Activated CD8-positive, alpha-beta memory T cell treated with anti-CD3 and anti-CD28 coated beads for 36 hours (primary cell): ENCODE measurements around the gene AMZ1. TPM values are rescaled to one million over a fixed set of nuclear protein-coding genes. Genes with fewer than 3 reads are reported as not detected.
"Not testable (repeated sequence)": the region's sequence is repeated elsewhere in the genome, so short reads cannot be mapped to it uniquely, and the experiment has no call there.

Experiments used
- CTCF ChIA-PET: fragments of 350-600 bp; sonication (Branson Sonifier 250); formaldehyde crosslinking; loops from one replicate; lab custom pipeline; 2021; ENCODE audit warnings: antibody characterized with exemption; lab: Charles Lee
- POLR2A ChIA-PET: fragments of 350-600 bp; sonication (Branson Sonifier 250); formaldehyde crosslinking; loops from one replicate; lab custom pipeline; 2021; ENCODE audit warnings: antibody characterized with exemption; lab: Charles Lee
- total RNA-seq, 2 experiments: library from RNA; stranded (reverse); gene quantifications; one replicate each; pipeline ENCODE4 v1.2.3, GENCODE V29; 2021

Gene AMZ1
- total RNA-seq, 2 experiments from 2014 or later: not detected

DNA sequence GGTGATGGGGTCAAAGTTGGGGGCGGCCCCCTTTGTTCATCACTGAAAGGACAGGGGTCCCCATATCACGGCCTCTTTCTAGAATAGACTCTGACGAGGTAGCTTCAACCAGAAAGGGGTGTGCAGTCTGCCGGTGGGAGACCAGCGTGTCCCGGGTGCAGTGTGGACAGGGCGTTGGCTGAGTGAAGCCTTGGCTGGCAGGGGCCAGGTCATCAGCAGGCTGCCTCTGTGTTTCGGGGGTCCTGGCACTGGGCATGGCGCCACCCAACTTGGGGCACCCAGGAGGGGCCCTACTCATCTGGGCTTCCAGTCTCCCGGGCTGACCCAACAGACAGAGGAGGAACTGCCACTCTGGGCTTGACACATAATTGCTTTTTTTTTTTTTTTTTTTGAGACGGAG lies 3.5 kb upstream of the AMZ1 start:
- ChIA-PET POLR2A (no interaction called here), CTCF (interaction anchor here (0.7 to 1.9 kb wide), 4 partner anchors 14 to 233 kb away, joined by 3 to 7 read pairs (median 4); no protein-coding TSS in a partner anchor)

DNA sequence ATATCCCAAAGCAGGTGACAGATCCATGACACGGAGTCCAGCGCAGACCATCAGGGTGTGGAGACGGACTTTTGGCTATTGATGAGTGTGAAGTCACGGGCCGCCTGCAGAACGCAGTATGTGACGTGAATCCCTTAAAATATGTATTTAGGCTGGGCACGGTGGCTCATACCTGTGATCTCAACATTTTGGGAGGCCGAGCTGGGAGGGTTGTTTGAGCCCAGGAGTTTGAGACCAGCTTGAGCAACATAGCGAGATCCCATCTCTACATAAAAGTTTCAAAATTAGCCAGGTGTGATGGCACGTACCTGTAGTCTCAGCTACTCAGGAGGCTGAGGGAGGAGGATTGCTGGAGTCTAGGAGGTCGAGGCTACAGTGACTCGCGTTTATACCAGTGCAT lies 1.9 kb upstream of the AMZ1 start:
- ChIA-PET POLR2A (interaction anchor here (0.7 kb wide), 1 partner anchor 1177 kb away, joined by 7 read pairs; no protein-coding TSS in a partner anchor), CTCF (interaction anchor here (1.5 to 1.9 kb wide), 3 partner anchors 24 to 235 kb away, joined by 4 to 7 read pairs (median 4); no protein-coding TSS in a partner anchor)

DNA sequence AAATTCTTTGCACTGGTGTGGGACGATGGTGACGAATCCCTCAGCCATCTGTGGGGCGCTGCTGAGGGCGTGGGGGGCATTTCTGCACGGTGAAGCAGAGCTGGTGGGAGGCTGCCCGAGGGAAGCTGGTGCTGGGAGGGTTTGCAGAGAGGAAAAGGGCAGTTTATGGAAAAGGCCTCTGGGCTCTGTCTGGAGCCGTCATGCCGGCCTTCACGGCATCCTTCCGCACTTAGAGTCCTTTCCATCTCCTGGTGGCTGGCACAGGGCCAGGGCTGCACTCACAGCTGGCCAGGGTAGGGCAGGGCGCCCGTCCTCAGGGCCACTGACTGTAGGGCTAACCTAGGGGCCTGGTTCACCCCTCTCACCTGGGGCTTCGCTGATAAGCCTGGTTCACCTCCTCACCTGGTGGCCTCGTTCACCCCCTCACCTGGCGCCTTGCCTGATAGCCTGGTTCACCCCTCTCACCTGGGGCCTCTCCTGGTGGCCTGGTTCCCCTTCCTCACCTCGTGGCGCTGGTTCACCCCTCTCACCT lies 598 bp upstream of the AMZ1 start:
- CTCF ChIA-PET: interaction anchor here (1.5 kb wide), 1 partner anchor 219 kb away, joined by 4 read pairs; no protein-coding TSS in a partner anchor

DNA sequence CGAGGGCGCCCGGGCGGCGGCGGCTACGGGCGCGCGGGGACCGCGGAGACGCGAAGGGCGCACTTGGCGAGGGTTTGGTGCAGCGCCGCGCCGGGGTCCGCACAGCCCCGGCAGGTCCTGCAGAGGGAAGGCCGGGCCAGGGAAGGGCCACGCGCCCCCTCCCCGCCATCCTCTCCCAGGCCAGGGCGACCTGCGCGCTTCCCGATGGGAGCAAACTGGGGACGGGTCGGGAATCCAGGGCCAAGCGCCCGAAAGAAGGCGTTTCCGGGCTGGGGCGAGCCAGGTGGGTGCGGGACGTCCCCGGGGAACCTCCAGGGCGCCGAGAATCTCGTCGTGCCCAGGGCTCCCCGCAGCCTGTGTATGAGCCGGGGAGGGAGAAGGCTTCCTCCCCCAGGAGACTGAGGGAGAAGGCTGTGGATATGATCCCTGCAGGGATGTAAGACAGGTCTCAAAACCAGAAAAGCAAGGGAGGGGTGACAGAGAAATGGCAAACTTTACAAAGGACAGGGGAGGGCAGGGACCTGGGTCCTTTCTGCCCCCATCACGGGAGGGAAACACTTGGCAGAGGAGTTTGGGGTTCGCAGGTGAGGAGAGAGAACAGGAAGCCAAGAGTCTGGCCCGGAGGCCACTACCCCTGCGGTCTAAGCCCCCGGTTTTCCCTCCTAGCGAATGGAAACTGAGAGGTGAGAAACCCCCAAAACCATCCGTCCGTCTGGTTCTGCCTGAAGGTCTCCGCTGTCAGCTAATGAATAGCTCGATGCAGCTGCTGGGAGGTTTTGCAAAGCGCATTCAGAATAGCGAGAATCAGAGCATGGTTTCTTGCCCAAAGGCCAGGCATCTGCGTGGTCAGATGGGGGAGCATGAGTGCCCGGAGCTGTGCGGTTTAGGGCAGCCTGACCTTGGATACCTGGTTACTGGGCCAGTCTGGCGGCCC lies 674 bp downstream of the AMZ1 start:
- ChIA-PET POLR2A (no interaction called here), CTCF (interaction anchor here (1.0 kb wide), 1 partner anchor 8 kb away, joined by 3 read pairs; no protein-coding TSS in a partner anchor)

More for the DNA sequence above, 598 bp upstream of the AMZ1 start:
- POLR2A ChIA-PET: no interaction called here

DNA sequence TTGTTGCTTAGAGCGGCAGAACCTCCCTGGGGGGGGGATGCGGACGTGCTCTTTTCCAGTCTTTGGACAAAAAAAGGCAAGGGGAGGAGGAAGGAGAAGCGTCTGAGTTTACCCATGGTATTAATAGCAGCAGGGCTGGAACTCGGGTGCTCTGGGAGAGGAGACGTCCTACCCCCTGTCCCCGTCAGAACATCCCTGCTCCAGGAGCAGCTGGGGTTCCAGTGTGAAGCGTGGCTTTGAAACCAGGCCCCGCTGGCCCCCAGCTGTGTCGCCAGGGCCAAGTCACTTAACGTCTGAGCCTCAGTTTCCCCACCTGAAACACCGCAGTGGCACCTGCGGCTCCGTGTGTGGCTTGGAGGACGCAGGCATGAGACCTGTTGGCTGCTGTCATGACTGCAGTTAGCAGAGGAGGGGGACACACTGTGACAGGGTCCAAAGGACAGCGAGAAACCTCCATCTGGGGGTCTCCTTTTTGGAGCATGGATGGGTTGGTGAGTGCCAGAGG lies 1.4 kb downstream of the AMZ1 start:
- CTCF ChIA-PET: interaction anchor here (1.0 to 1.1 kb wide), 2 partner anchors 9 to 20 kb away, joined by 3 to 7 read pairs; no protein-coding TSS in a partner anchor
- POLR2A ChIA-PET: interaction anchor here (0.5 kb wide), 1 partner anchor 341 kb away, joined by 3 read pairs; no protein-coding TSS in a partner anchor

DNA sequence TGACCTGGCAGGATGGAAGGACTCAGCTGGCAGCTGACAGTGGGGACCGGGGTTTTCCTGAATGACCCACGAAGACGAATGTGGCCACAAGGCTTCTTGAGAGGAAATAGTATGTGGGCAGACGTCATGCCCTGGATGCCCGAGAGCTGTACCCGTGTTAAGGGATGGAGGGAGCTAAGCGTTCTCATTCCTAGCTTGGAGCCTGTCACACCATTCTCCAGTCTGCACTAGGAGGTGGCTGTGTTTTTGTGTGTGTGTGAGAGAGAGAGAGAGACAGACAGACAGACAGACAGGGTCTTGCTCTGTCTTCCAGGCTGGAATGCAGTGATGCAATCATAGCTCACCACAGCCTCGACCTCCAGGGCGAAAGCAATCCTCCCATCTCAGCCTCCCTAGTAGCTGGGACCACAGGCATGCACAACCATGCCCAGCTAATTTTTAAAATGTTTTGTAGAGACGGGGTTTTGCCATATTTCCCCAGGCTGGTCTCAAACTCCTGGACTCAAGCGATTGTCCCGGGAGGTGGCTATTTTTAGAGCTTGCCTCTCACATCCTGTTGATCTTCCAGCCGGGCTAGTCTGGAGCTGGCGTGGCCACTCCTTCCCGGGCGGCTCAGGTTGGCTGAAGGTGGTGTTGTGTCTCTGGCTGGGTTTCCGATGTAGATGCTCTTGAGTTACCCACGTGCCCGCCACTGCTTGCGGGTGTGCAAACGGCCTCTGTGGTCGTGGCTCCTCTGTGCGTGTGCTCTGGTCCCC lies 2.1 kb downstream of the AMZ1 start:
- POLR2A ChIA-PET: interaction anchor here (0.5 kb wide), 1 partner anchor 340 kb away, joined by 3 read pairs; no protein-coding TSS in a partner anchor
- CTCF ChIA-PET: interaction anchor here (1.0 to 2.0 kb wide), 3 partner anchors 19 to 30 kb away, joined by 3 to 7 read pairs (median 6); no protein-coding TSS in a partner anchor

DNA sequence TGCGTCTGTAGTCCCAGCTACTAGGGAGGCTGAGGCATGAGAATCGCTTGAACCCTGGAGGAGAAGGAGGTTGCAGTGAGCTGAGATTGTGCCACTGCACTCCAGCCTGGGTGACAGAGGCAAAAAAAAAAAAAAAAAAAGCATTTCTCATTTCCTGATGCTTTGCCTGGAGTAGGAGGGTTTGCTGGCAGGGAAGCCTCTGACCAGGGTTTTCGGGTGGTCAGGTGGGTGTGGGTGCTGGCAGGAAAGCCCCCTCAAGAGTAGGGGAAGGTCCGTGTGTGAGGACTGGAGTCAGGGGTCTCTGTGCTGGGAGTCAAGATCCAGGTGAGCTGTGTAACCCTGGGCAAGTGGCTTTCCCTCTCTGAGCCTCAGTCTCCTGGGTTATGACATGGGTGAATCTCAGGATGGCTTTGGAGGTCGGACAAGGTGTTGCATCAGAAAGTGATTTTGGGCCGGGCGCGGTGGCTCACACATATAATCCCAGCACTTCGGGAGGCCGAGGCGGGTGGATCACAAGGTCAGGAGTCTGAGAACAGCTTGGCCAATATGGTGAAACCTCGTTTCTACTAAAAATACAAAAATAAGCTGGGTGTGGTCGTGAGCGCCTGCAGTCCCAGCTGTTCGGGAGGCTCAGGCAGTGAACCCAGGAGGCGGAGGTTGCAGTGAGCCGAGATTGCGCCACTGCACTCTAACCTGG lies 3.2 kb downstream of the AMZ1 start:
- POLR2A ChIA-PET: no interaction called here
- CTCF ChIA-PET: interaction anchor here (0.7 to 2.0 kb wide), 2 partner anchors 21 to 264 kb away, joined by 4 to 6 read pairs; no protein-coding TSS in a partner anchor

DNA sequence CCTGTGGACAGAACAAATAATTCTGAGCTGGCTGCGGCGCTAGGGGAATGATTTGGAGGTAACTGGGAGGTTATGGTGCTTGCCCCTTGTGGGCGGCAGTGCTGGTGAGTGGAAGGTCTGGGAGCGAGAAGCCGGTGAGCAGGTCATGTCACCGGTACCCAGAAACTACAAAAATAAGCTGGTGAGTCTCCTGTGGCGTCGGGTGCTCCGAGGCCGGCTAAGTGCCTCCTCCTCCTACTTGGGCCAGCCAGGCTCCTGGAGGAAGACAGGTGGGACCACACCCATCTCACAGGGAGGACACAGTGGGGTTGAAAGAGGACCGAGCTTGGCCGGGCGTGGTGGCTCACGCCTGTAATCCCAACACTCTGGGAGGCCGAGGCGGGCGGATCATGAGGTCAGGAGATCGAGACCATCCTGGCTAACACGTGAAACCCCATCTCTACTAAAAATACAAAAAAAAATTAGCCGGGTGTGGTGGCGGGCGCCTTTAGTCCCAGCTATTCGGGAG lies 4.0 kb downstream of the AMZ1 start:
- POLR2A ChIA-PET: not testable (repeated sequence)
- CTCF ChIA-PET: interaction anchor here (1.6 kb wide), 1 partner anchor 18 kb away, joined by 5 read pairs; no protein-coding TSS in a partner anchor

DNA sequence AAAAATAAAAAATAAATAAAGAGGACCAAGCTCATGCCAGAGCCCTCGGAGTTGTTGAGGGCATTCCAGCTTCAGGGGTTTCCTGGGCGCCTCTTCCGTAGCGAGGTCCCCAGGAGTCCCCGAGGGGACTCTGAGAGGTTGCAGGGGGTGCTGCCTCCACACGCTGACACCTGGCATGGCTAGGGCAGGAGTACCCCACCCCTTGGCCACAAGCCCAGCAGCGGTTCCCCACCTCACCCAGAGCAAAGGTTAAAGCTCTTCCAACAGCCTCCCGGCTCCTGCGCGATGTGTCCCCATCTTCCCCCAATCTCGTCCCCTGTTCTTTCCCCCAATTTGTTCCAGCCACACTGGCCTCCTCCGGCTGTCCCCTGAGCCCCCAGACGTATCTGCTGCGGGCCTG lies 4.5 kb downstream of the AMZ1 start:
- ChIA-PET POLR2A (no interaction called here), CTCF (interaction anchor here (1.6 kb wide), 1 partner anchor 17 kb away, joined by 5 read pairs; no protein-coding TSS in a partner anchor)

DNA sequence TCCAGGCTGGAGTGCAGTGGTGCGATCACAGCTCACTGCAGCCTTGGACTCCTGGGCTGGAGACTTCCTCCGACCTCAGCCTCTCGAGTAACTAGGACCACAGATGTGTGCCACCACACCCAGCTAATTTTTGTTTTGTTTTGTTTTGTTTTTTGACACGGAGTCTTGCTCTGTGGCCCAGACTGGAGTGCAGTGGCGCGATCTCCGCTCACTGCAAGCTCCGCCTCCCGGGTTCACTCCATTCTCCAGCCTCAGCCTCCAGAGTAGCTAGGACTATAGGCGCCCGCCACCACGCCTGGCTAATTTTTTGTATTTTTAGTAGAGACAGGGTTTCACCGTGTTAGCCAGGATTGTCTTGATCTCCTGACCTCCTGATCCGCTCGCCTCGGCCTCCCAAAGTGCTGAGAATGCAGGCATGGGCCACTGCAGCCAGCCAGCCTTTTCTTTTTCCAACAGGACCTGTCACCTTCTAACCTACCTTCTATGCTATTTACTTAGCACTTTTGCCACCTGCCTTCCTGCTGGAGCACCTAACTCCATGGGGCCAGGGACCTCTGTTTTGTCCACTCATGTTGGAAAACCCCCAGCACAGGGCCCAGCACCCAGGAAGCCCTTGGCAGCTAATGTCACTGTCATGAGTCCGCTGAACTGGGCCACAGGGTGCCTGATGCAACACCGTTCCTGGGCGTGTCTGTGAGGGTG lies 5.6 kb downstream of the AMZ1 start:
- CTCF ChIA-PET: interaction anchor here (0.9 to 1.6 kb wide), 2 partner anchors 16 to 23 kb away, joined by 3 to 5 read pairs; no protein-coding TSS in a partner anchor
- POLR2A ChIA-PET: not testable (repeated sequence)

DNA sequence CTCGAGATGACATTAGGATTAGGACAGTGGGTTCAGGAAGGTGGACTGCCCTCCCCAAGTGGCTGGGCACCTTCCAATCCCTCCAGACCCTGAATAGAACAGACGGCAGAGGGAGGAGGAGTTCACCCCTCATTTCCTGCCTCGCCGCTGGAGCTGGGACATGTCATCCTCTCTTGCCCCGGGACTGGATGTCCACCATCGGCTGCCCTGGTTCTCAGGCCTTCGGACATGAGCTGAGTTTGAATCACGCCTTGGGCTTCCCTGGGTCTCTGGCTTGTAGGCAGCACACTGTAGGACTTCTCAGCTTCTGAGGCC lies 6.1 kb downstream of the AMZ1 start:
- POLR2A ChIA-PET: not testable (repeated sequence)
- CTCF ChIA-PET: interaction anchor here (0.9 kb wide), 1 partner anchor 23 kb away, joined by 3 read pairs; no protein-coding TSS in a partner anchor

DNA sequence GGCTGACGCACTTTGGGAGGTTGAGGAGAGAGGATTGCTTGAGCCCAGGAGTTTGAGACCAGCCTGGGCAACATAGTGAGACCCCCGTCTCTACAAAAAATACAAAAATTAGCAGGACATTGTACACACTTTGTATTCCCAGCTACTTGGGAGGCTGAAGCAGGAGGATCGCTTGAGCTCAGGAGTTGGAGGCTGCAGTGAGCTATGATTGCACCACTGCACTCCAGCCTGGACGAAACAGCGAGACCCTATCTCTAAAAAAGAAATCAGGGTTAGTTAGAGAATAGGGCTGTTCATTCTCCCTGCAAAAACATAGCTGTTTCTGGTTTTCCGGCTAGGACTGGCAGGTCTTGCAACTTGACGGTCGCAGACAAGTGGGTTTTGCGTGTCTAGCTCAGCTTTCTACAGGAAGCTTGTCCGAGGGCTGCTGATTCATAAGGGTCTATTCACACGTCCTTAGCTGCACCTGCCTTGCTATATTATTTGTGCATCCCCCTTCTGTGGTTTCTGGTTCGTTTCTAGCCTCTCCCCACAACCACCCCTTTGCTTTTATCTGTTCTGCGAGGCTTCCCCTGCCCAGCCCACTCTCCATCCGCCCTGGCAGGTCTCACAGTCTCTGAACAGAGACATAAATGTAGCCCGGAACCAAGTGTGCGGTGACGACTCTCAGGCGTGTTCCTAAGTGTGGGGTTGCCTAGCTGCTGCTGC lies 10.7 kb downstream of the AMZ1 start:
- CTCF ChIA-PET: interaction anchor here (0.5 to 5.5 kb wide), 6 partner anchors 11 to 230 kb away, joined by 3 to 45 read pairs (median 4); no protein-coding TSS in a partner anchor
- POLR2A ChIA-PET: interaction anchor here (0.5 to 0.6 kb wide), 5 partner anchors 68 to 1506 kb away, joined by 3 to 11 read pairs (median 4); no protein-coding TSS in a partner anchor

DNA sequence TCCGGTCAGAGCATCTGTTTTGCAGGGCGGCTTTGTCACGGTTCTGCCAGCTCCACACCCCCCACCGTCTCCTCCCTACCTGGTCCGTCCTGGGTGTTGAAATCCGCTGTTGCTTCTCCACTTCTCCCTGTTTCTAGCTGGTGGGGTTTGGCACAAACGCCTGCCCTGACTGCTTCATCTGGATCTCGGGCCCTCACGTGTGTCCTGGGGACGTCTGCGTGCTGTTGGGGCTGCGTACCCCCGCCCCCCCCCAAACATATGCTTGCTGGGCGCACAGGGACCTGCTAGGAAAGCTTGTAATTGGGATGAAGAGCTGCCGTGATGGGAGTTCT lies 11.3 kb downstream of the AMZ1 start:
- ChIA-PET CTCF (interaction anchor here (0.5 to 5.5 kb wide), 7 partner anchors 10 to 230 kb away, joined by 3 to 45 read pairs (median 4); no protein-coding TSS in a partner anchor), POLR2A (interaction anchor here (0.5 to 0.6 kb wide), 4 partner anchors 156 to 1506 kb away, joined by 3 to 11 read pairs (median 6); no protein-coding TSS in a partner anchor)

DNA sequence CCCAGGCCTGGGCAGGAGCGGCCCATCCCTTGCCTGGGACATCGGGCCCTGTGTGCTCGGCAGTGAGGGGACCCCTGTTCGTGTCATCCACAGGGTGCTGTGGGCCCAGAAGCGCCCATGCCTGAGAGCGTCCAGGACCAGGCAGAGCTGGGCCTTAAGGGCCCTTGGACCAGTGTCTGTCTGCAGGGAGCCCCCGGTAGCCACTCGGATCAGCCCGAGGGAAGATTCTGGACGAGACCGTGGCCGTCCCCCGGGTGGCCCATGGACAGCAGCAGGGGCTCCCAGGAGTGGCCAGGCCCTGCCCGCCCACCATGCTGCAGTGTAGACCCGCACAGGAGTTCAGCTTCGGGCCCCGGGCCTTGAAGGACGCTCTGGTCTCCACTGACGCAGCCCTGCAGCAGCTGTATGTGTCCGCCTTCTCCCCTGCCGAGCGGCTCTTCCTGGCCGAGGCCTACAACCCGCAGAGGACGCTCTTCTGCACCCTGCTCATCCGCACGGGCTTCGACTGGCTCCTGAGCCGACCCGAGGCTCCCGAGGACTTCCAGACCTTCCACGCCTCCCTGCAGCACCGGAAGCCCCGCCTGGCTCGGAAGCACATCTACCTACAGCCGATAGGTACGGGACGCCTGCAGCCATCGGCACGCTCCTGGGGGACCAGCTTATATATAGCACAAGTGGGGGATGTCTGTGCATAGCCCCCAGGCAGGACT lies 12.3 kb downstream of the AMZ1 start:
- ChIA-PET CTCF (interaction anchor here (1.0 to 5.5 kb wide), 6 partner anchors 9 to 231 kb away, joined by 3 to 45 read pairs (median 4); no protein-coding TSS in a partner anchor), POLR2A (no interaction called here)

DNA sequence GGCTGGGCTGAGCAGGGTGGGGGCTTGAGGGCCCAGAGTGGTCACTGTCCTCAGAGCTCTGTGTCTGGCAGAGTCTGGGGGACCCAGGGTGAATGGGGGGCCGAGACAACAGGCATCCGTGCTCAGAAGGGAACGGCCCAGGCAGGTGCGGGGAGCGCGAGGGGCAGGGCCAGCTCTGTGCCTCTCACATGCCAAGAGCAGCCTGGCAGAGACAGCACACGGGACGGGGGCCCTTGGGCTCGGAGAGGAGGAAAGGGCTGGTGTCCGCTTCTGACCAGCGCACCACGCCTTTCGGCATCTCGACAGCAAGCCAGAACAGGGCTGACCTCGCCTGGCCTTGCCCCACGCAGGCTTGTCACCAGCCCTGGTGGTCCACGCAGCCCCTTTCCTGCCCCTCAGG lies 13.4 kb downstream of the AMZ1 start:
- ChIA-PET POLR2A (no interaction called here), CTCF (interaction anchor here (1.2 to 5.5 kb wide), 3 partner anchors 8 to 31 kb away, joined by 3 to 45 read pairs (median 3); no protein-coding TSS in a partner anchor)
